Muscle layer of colon (tissue), 2 donors: Measurements from ENCODE around the gene SAMD14.

ENCODE experiments used
- H3K27ac ChIP-seq: one replicate; pipeline ENCODE4 v1.7.0; 2013; ENCODE audit warnings: low read depth, mild to moderate bottlenecking, low read length, moderate library complexity
- H3K27me3 ChIP-seq, 2 donors: one replicate each; pipeline ENCODE4 v1.7.0; 2013; ENCODE audit warnings: low read length in 2 of 2, mild to moderate bottlenecking in 2 of 2; ENCODE audit not compliant: insufficient read depth in 2 of 2, control insufficient read depth in 1 of 2
- H3K36me3 ChIP-seq: one replicate; pipeline ENCODE4 v1.7.0; 2013; ENCODE audit warnings: mild to moderate bottlenecking, low read length; ENCODE audit not compliant: insufficient read depth
- H3K4me1 ChIP-seq: one replicate; pipeline ENCODE4 v1.7.0; 2013; ENCODE audit warnings: mild to moderate bottlenecking, low read length; ENCODE audit not compliant: insufficient read depth
- H3K4me3 ChIP-seq, 2 donors: one replicate each; pipeline ENCODE4 v1.7.0; 2013; ENCODE audit warnings: low read length in 2 of 2, low read depth in 1 of 2, mild to moderate bottlenecking in 1 of 2, moderate library complexity in 1 of 2
- H3K9ac ChIP-seq: one replicate; pipeline ENCODE4 v1.7.0; 2013; ENCODE audit warnings: low read length
- H3K9me3 ChIP-seq: one replicate; pipeline ENCODE4 v1.7.0; 2013; ENCODE audit warnings: mild to moderate bottlenecking, low read length
- donor health status: abdominal sarcoma.
- donor health status: Adenocarcinoma of cecum.

Gene SAMD14

GRCh38 chr17:50129728-50130558, at the start of gene SAMD14:
Gene SAMD14 (minus strand): TSS chr17:50130160. CDS start chr17:50124959, 5,201 bp downstream.
- H3K27ac ChIP-seq, result no peak within 1 kb of the TSS

GRCh38 chr17:50177983-50178834, 48.2 kb upstream of the SAMD14 start:
- Histone ChIP-seq H3K9me3 (no peaks in the 10 kb centered on the region), H3K9ac (no peak overlapping the region), H3K27me3 (no peaks in the 10 kb centered on the region), H3K4me1 (peaks cover 43% of the 10 kb centered on the region), H3K27ac (peak overlapping the region; percentile 80), H3K4me3 (peak overlapping the region in 1 of 2 donors; percentile 22), H3K36me3 (no peaks in the 10 kb centered on the region)

More at GRCh38 chr17:50129728-50130558, at the start of gene SAMD14:
- Histone ChIP-seq H3K36me3 (peaks cover 6% of the 10 kb centered on the region), H3K9me3 (no peaks in the 10 kb centered on the region), H3K9ac (no peak within 1 kb of the TSS), H3K4me1 (peaks cover 14% of the 10 kb centered on the region), H3K27me3 (peaks cover 4 to 11% of the 10 kb centered on the region in 2 donors), H3K4me3 (peak within 1 kb of the TSS; percentile 25 to 27)

GRCh38 chr17:50177476-50177875, 47.5 kb upstream of the SAMD14 start:
- peaks cover 47% of the 10 kb centered on the region for H3K4me1 ChIP-seq
- no peak overlapping the region for H3K9ac ChIP-seq
- H3K4me3 ChIP-seq, result peak overlapping the region in 1 of 2 donors; percentile 22

GRCh38 chr17:50176559-50177357, 46.8 kb upstream of the SAMD14 start:
- Histone ChIP-seq H3K36me3 (no peaks in the 10 kb centered on the region), H3K27me3 (no peaks in the 10 kb centered on the region), H3K9me3 (no peaks in the 10 kb centered on the region), H3K4me1 (peaks cover 47% of the 10 kb centered on the region), H3K27ac (peak overlapping the region; percentile 80), H3K4me3 (no peak overlapping the region), H3K9ac (peak overlapping the region; percentile 34)

More at GRCh38 chr17:50177476-50177875, 47.5 kb upstream of the SAMD14 start:
- Histone ChIP-seq H3K9me3 (no peaks in the 10 kb centered on the region), H3K36me3 (no peaks in the 10 kb centered on the region), H3K27me3 (no peaks in the 10 kb centered on the region), H3K27ac (peak overlapping the region; percentile 80)

GRCh38 chr17:50175035-50175807, 45.3 kb upstream of the SAMD14 start:
- no peak overlapping the region for H3K4me3 ChIP-seq
- peaks cover 47% of the 10 kb centered on the region for H3K4me1 ChIP-seq
- no peaks in the 10 kb centered on the region for H3K36me3 ChIP-seq
- no peaks in the 10 kb centered on the region for H3K27me3 ChIP-seq
- no peaks in the 10 kb centered on the region for H3K9me3 ChIP-seq
- peak overlapping the region; percentile 67 for H3K27ac ChIP-seq
- H3K9ac ChIP-seq, result peak overlapping the region; percentile 3

- Histone ChIP-seq H3K4me1 (peaks cover 51% of the 10 kb centered on the region), H3K9ac (no peak overlapping the region), H3K27ac (no peak overlapping the region), H3K4me3 (no peak overlapping the region), H3K36me3 (no peaks in the 10 kb centered on the region), H3K9me3 (no peaks in the 10 kb centered on the region), H3K27me3 (no peaks in the 10 kb centered on the region)
Measured at GRCh38 chr17:50174444-50174843, 44.5 kb upstream of the SAMD14 start.

- H3K27ac ChIP-seq, result peak overlapping the region; percentile 21
- H3K9ac ChIP-seq, result peak overlapping the region; percentile 18
- no peaks in the 10 kb centered on the region for H3K36me3 ChIP-seq
- no peak overlapping the region for H3K4me3 ChIP-seq
- no peaks in the 10 kb centered on the region for H3K9me3 ChIP-seq
- H3K4me1 ChIP-seq, result peaks cover 49% of the 10 kb centered on the region
- no peaks in the 10 kb centered on the region for H3K27me3 ChIP-seq
Measured at GRCh38 chr17:50173335-50173941, 43.5 kb upstream of the SAMD14 start.

GRCh38 chr17:50172936-50173334, 43.0 kb upstream of the SAMD14 start:
- H3K27me3 ChIP-seq, result no peaks in the 10 kb centered on the region
- H3K9me3 ChIP-seq, result no peaks in the 10 kb centered on the region
- no peaks in the 10 kb centered on the region for H3K36me3 ChIP-seq
- no peak overlapping the region for H3K4me3 ChIP-seq
- H3K9ac ChIP-seq, result peak overlapping the region; percentile 18
- H3K4me1 ChIP-seq, result peaks cover 44% of the 10 kb centered on the region
- peak overlapping the region; percentile 21 for H3K27ac ChIP-seq

- Histone ChIP-seq H3K36me3 (no peaks in the 10 kb centered on the region), H3K9me3 (no peaks in the 10 kb centered on the region), H3K4me1 (peaks cover 42% of the 10 kb centered on the region), H3K27ac (no peak overlapping the region), H3K4me3 (no peak overlapping the region), H3K27me3 (no peaks in the 10 kb centered on the region), H3K9ac (no peak overlapping the region)
Measured at GRCh38 chr17:50172130-50172529, 42.2 kb upstream of the SAMD14 start.

GRCh38 chr17:50171371-50172071, 41.6 kb upstream of the SAMD14 start:
- Histone ChIP-seq H3K4me1 (peaks cover 40% of the 10 kb centered on the region), H3K27me3 (no peaks in the 10 kb centered on the region), H3K36me3 (no peaks in the 10 kb centered on the region), H3K27ac (no peak overlapping the region), H3K4me3 (no peak overlapping the region), H3K9ac (no peak overlapping the region), H3K9me3 (no peaks in the 10 kb centered on the region)
